ENCODE data around the gene ARHGEF11. TPM values are rescaled to one million over a fixed set of nuclear protein-coding genes. Genes with fewer than 3 reads are reported as not detected.

Gene ARHGEF11
- total RNA-seq, 4 donors from 2014 or later = 29.3 to 76.3 (median 35.7) TPM

GRCh38 chr1:156905651-156906050, 139.9 kb downstream of the ARHGEF11 start:
- TF ChIP-seq, protein P1, sequence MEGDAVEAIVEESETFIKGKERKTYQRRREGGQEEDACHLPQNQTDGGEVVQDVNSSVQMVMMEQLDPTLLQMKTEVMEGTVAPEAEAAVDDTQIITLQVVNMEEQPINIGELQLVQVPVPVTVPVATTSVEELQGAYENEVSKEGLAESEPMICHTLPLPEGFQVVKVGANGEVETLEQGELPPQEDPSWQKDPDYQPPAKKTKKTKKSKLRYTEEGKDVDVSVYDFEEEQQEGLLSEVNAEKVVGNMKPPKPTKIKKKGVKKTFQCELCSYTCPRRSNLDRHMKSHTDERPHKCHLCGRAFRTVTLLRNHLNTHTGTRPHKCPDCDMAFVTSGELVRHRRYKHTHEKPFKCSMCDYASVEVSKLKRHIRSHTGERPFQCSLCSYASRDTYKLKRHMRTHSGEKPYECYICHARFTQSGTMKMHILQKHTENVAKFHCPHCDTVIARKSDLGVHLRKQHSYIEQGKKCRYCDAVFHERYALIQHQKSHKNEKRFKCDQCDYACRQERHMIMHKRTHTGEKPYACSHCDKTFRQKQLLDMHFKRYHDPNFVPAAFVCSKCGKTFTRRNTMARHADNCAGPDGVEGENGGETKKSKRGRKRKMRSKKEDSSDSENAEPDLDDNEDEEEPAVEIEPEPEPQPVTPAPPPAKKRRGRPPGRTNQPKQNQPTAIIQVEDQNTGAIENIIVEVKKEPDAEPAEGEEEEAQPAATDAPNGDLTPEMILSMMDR (IDR thresholded peaks at IDR 0.05; ENCODE audit: low read depth) = no peak

- TF ChIP-seq, protein P1 (IDR thresholded peaks at IDR 0.05; ENCODE audit: low read depth) = no peak
These were observed 140.4 kb downstream of the ARHGEF11 start for GRCh38 chr1:156905176-156905575.

DNA sequence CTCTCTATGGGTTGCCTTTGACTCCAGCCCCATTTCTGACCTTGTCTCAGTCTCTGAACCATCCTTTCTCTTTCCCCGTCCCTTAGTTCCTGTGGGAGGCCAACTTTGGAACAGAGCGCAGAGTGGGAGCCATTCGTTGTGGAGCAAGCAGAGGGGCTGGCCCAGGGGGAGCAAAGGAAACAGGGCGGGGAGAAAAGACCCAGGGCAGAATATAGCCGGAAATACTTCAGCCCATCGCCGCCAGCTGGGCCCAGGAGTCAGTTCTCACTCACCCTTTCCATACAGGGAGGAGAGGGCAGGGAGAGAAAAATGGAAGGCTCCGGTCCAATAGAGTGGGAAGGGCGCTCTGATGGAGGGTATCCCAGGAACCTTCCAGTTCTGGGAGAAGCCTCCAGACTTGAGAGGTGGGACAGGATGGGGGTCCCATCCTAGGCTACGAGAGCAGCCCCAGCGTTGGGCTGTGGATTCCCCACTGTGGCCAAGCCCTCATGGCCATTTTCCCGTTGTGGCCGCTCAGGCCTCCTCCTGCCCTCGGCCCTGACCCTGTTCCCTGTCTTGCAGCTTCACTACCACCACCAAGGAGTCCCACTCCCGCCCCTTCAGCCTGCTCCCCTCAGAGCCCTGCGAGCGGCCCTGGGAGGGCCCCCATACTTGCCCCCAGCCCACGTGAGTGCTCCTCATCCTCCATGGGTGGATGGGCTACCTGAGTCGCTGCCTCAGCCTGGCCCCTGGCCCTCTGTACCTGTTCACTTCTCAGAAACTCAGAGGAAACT, 141.2 kb downstream of the ARHGEF11 start:
- TF ChIP-seq, protein P1 (IDR thresholded peaks at IDR 0.05; ENCODE audit: low read depth) = no peak

GRCh38 chr1:156903328-156904091, 142.0 kb downstream of the ARHGEF11 start:
- TF ChIP-seq, protein P1 (IDR thresholded peaks at IDR 0.05; ENCODE audit: low read depth) = no peak

- TF ChIP-seq, protein P1 (IDR thresholded peaks at IDR 0.05; ENCODE audit: low read depth) = no peak
These were observed 143.3 kb downstream of the ARHGEF11 start for GRCh38 chr1:156901966-156902915.

DNA sequence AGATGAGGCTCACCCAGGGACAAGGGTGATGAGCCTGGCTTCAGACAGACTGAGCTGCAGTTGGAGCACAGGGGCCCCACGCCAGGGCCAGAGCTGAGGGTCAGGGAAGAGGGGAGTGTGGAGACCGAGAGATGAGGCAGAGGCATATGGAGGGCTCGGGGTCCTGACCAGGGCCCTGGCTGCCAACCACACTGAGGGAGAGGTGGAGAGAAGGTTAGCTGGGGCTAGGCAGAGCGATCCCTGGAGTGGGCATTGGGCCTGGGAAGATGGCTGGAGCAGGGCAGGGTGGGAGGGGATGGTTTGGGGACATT, 144.0 kb downstream of the ARHGEF11 start:
- TF ChIP-seq, protein P1 (IDR thresholded peaks at IDR 0.05; ENCODE audit: low read depth) = no peak
